ENCODE results near the gene UQCR11.

UQCR11 gene

DNA sequence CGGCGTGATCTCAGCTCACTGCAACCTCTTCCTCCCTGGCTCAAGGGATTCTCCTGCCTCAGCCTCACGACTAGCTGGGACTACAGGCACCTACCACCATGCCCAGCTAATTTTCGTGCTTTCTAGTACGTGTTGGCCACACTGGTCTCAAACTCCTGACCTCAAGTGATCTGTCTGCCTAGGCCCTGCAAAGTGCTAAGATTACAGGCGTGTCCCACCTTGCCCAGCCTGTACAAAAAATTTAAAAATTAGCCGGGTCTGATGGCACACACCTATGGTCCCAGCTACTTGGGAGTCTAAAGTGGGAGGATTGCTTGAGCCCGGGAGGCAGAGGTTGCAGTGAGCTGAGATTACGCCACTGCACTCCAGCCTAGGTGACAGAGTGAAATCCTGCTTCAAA lies 32.5 kb downstream of the UQCR11 start:
- in situ Hi-C loops (cut with MboI; ENCODE audit: low sequenced_read_pairs): no loop called here

DNA sequence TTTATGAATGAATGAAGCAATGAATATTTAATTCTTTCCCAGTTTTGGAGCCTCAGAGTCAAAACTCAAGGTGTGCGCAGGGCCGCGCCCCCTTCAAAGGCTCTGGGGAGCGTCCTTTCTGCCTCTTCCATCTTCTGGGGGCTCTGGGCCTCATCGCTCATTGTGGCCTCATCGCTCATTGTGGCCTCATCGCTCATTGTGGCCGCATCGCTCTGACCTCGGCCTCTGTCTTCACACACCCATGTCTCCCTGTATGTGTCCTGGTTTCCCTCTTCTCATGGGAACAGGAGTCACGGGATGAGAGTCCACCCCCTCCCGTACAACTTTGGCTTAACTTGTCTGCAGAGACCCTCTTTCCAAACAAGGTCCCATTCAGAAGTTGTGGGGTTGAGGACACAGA lies 33.9 kb downstream of the UQCR11 start:
- in situ Hi-C loops (cut with MboI; ENCODE audit: low sequenced_read_pairs): no loop called here

DNA sequence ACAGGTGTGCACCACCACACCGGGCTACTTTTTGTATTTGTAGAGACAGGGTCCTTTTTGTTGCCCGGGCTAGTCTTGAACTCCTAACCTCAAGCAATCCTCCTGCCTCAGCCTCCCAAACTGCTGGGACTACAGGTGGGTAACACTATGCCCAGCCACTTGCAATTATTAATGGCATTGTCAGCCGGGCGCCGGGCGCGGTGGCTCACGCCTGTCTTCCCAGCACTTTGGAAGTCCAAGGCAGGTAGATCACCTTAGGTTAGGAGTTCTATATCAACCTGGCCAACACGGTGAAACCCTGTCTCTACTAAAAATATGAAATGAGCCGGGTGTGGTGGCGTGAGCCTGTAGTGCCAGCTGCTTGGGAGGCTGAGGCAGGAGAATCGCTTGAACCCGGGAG lies 34.4 kb downstream of the UQCR11 start:
- in situ Hi-C loops (cut with MboI; ENCODE audit: low sequenced_read_pairs): no loop called here

DNA sequence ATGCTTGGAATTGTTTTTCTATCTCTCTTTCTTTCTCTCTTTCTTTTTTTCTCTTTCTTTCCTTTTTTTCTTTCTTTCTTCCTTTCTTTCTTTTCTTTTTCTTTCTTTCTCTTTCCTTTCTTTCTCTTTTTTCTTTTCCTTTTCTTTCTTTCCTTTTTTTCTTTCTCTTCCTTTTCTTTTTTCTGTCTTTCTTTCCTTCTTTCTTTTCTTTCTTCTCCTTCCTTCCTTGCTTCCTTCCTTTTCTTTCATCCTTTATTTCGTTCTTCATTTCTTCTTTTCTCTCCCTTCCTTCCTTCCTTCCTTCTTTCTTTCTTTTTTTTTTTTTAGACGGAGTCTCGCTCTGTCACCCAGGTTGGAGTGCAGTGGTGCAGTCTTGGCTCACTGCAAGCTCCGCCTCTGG lies 35.3 kb downstream of the UQCR11 start:
- in situ Hi-C loops (cut with MboI; ENCODE audit: low sequenced_read_pairs): no loop called here

DNA sequence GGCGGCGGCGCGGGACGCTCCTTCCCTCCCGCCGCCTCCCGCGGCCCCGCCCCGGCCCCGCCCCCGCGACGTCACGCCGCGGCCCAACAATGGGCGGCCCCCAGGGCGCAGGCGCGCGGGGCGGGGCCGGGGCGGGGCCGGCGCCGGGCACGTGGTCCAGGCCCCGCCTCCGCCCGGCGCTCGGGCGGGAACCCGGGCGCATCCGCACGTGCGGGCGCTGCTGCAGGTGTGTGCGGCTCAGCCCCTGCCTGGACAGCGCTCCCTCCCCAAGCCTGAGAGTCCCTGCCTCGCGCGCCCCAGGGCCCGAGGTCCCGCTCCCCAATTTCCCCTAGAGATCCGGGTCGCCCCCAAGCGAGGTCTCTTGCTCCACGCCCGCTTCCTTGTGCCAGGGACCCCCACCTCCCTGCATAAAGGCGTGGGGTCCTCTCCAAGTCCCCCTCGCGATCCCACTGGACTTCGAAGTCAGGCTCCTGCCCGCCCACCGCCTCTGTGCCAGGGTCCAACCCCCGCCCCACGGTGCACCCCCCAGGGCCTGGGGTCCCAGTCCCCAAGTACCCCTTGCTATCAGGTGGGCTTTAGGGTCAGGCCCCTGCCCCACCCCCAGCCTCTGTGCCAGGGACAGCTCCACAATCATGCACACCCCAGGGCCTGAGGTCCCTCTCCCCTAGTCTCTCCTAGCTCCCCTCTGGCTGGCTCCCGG lies 36.8 kb downstream of the UQCR11 start, which contains the start of gene MEX3D:
MEX3D (minus strand) TSS at position 6 of the 700 bp plus-strand sequence. CDS start 267 bp downstream, outside the sequence.
- in situ Hi-C loops (cut with MboI; ENCODE audit: low sequenced_read_pairs): no loop called here

DNA sequence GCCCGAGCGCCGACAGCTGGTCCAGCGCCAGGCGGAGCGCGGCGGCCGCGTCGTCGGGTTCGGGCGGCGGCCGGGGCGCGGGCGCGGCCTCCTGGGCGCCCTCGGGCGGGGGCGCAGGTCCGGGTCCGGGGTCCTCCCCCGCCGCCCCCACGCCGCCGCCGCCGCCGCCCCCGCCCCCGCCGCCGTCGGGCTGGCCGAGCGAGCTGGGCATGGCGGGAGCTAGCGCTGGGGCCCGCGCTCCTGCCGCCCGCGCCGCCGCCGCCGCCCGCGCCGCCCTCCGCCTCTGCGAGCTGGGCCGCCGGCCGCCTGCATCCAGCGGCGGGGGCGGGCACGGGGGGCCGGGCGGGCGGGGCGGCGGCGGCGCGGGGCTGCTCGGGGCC lies 37.4 kb downstream of the UQCR11 start:
- in situ Hi-C loops (cut with MboI; ENCODE audit: low sequenced_read_pairs): no loop called here

DNA sequence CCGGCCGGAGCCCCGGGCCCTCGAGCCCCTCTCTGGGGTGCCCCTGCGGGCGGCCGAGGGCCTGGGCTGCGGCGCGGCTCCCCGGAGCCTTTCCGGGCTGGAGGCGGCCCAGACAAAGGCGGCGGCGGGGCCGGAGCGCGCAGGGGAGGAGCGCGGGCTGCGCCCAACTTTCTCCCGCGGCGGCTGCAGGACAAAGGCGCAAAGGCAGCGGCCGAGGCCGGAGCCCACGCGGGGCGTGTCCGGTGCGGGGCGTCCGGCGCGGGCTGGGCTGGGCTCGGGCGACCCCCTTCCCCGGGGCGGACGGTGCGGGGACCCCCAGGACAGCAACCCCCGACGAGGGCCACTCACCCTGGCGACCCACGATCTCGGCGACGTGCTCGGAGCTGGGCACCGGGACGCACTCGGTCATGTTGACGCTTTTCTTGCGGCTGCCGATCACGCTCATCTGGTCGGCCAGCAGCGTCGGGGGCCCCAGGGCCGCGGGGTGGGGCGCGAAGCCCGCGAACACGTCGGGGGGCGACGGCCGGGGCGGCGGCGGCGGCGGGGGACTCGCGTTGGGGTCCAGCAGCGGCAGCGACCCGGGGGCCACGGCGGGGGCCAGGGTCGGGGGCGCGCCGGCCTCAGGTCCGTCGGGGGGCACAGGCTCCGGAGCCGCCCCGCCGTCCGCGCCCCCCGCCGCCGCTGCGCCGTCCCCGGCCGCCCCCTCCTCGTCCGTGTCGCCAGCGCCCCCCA lies 38.0 kb downstream of the UQCR11 start:
- in situ Hi-C loops (cut with MboI; ENCODE audit: low sequenced_read_pairs): no loop called here

DNA sequence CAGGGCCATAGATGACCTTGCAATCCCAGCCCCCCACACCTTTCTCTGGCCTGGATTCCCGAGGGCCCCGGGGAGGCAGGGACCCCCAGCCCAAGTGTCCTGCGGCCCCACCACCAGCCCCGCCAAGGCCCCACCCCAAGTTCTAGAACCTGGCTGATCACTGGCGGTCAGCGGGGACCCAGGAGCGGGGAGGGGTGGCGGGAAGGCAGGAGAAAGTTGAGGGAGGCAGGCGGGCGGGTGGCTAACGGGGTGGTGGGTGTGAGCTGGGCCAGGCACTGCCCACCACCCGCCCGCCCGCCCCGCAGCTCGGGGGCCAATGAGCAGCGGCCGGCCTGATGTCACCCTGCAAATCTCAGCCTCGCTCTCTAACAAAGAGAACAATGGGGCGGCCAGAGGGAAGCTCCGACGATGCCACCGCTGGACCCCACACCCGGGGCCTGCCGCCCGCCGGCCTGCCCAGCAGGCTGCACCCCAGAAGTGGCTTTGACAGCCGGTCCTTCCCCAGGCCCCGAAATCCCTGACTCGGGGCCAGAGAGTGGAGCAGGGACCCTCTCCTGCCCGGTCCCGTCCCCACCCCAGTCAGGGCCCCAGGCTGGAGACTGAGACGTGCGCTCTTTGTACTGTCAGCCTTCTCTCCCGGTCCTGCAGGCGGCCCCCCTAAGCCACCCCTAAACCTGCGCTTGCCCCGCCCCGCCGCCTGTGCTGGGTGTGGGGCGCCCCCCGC lies 38.7 kb downstream of the UQCR11 start:
- in situ Hi-C loops (cut with MboI; ENCODE audit: low sequenced_read_pairs): no loop called here

DNA sequence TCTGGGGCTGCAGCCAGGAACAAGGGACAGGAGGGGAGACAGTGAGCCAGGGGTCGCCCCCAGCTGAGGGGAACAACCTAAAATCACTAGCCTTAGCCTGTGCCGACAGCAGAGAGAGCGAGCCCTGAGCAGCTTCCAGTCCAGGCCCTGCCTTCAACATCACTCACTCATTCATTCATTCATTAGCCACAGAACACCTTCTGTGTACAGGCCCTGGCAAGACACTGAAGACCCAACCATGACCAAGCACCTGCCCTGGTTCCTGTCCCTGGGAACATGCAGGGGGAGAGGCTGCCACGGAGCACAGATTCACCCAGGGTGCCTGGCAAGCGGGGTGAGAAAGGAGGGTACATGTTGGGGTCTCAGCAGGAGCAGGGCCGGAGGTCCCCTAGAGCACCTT lies 42.0 kb downstream of the UQCR11 start:
- in situ Hi-C loops (cut with MboI; ENCODE audit: low sequenced_read_pairs): no loop called here

DNA sequence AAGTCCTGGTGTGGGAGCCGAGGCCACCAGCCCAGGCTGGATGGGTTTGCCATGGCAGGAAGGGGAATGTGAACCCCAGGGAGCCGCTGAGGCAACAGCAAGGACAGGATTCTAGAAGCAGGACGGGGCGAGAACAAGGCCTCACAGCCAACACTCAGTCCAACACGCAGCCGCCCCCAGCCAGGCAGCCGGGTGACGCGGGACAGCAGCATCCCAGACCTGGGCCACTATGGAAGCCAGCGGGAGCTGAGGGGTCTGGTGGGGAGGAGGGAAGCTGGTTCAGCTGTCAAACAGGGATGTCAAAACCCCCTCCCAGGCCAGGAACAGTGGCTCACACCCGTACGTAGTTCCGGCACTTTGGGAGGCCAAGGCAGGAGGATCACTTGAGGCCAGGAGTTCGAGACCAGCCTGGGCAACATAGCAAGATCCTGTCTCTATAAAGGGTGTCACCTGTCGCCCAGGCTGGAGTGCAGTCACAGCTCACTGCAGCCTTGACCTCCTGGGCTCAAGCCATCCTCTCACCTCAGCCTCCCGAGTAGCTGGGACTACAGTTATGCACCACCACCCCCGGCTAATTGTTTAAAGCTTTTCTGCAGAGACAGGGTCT lies 43.9 kb downstream of the UQCR11 start:
- in situ Hi-C loops (cut with MboI; ENCODE audit: low sequenced_read_pairs): no loop called here

DNA sequence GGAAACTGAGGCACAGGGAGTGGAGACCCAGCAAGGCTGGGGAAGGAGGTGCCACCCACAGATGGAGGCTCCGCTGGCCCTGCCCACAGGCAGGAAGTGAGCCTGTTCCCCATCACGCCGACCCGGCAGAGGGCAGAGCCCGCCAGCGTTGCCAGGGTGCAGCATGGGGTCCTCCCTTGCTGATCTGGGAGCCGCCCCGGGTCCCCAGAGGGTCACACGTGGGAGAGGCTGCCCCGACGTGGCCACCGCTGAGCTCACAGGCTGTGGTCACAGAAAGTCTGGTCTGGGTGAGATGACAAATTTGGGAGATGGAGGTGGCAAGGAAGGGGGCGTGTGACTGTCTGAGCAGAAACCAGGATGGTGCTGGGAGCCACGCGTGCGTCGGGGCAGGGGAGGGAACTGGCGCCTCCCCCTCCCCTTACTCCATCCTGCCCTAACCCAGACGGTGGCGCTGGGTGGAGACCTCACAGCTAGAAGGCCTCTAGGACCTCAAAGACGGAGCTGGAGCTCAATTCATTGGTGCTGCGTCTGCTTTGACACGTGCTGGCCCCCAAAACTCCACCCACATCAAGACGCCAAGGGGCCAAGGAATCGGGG lies 44.9 kb downstream of the UQCR11 start:
- in situ Hi-C loops (cut with MboI; ENCODE audit: low sequenced_read_pairs): no loop called here

DNA sequence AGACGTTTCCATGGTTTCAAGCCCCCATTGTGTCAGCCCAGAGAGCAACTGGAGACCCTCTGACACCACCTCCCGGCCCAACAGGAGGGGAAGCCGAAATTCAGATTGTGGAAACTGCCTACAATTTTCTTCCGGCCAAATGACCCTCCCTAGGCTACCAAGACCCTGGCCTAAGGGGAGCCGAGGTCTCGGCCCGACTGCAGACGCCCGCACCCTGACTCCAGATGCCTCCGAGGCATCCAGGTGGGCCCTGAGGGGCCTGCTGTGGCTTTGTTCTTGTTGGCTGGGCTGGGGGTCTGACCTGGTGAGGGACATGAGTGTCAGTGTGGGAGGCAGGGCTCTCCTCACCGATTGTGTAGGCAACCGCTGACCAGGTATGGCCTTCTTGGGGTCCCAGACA lies 46.7 kb downstream of the UQCR11 start:
- in situ Hi-C loops (cut with MboI; ENCODE audit: low sequenced_read_pairs): no loop called here

DNA sequence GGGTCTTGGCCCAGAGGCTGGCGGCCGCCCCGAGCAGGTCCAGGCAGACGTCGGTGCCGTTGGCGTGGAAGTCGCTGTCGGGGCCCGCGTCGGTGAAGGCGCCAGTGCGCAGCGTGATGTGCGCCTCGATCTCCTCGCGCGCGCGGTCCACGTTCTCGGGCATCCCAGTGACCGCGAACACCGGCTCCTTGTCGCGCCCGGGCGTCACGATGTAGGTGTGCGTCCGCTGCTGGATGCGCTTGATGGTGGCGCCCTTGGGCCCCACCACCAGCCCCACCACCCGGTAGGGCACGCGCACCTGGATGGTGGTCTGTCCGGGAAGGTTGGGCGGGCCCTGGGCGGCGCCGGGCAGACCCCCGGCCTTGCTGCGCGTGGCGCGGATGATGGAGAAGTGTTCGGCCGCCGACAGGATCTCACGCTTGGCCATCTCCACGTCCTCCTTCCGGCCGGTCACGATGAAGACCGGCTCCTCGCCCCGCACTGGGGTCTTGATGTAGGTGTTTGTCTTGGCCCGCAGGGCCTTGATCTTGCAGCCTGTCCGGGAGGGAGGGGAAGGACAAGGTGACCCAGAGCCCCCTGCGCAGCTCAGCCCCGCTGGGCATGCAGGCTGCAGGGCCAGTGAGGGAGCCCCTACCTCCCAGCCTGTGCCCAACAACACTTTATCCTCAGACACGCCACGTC lies 48.7 kb downstream of the UQCR11 start:
- in situ Hi-C loops (cut with MboI; ENCODE audit: low sequenced_read_pairs): no loop called here

DNA sequence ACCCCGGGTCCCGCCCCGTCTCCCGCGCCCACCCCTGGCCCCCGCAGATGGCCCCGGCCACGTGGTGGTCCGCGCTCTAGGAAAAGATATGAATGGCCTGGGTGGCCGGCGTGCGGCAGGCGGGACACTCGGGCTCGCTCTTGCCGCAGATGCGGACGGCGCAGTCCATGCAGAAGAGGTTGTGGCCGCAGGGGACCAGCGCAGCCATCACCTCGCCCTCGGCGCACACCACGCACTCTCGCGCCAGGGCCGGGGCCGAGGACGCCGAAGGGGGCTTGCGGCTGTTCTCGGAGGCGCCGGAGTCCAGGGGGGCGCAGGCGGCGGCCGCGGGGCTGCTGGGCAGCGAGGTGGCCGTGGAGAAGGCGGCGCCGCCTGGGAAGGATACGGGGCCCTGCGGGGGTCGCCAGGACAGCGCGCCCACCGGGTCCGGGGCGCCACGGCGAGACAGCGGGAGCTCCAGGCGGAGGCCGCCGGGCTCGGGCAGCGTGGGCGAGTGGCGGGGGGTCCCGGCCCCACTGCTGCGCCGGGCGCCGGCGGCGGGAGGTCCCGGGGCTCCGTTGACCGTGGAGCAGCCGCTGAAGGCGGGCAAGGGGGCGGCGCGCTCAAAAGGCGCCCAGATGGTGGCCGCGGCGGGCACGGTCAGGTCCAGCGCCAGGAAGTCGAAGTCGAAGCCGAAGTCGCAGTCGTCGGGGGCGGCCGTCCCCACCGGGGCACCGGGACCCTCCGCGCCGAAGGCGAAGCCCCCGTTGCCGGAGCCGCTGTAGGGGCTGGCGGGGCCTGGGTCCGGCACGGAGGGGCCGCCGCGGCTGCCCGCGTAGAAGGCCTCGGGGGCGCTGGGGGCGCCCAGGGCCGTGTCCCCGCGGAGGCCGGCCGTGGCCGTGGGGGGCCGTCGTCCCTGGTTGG lies 49.5 kb downstream of the UQCR11 start:
- in situ Hi-C loops (cut with MboI; ENCODE audit: low sequenced_read_pairs): no loop called here

DNA sequence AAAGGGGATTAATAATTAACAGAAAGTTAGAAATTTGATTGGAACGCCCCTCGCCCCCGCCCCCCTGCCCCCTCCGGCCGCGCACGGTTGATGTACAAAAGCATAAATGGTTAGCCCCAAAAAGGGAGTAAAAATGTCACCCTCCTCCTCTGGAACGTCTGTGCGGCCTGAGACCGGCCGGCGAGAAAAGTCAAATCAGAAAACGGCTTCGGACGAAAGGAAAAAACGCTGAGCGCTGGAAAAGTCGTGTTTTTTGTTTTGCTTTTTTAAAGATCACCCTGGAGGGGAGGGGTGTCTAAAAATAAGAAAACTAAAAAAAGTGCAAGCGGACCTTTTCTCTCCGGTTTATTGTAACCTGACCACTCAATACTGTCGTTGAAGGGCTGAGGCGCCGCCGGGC lies 50.3 kb downstream of the UQCR11 start:
- in situ Hi-C loops (cut with MboI; ENCODE audit: low sequenced_read_pairs): no loop called here

DNA sequence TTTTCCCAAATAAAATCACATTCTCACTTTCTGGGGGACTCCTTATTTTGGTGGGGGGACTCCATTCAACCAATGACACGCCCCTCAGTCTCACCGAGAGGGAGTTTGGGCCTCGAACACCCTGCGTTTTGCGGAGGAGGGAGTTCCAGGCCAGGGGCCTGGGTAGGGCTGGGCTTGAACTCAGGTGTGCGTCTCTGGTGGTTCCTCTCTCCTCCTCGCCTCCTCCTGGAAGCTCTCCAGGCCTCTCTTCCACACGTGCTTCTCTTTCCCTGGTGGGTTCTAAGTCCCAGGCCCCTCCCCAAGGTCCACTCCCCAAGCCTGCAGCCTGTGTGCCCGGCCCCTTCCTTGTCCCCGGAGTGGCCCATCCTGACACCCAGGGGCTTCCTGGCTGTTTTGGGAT lies 51.8 kb downstream of the UQCR11 start:
- in situ Hi-C loops (cut with MboI; ENCODE audit: low sequenced_read_pairs): no loop called here

DNA sequence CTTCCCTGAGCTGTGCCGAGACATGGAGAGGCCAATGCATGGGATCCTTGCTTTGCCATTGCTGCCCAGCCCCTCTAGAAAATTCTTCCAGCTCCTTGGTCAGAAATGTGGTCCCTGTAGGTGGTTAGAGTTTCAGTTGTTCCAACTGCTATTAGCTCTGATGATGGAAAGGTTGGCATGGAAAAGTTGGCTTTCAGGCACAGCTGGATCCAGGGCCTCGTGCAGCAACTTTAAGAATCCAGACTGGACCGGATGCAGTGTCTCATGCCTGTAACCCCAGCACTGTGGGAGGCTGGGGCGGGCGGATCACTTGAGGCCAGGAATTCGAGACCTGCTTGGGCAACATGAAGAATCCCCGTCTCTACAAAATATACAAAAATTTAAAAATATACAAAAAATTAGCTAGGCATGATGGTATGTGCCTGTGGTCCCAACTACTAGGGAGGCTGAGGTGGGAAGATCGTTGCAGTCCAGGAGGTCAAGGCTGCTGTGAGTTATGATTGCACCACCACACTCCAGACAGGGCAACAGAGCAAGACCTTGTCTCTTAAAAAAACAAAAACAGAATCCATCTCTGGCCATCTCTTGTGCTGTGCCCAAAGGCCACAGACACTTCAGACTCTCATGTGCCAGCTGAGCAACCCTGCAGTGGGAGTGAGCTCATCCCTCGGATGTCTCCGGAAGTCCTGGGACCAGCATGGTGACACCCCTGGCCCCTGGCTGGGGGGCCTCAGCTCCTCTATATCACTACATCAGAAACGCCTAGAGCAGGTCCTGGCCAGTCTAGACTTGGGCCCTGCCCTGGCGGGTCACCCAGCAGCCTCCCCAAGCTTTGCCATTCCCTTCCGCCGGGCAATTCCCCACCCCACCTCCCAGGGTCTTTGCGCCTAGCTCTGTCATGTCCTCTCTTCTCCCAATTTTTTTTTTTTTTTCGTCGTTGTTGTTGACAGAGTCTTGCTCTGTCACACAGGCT lies 53.9 kb downstream of the UQCR11 start:
- in situ Hi-C loops (cut with MboI; ENCODE audit: low sequenced_read_pairs): no loop called here

DNA sequence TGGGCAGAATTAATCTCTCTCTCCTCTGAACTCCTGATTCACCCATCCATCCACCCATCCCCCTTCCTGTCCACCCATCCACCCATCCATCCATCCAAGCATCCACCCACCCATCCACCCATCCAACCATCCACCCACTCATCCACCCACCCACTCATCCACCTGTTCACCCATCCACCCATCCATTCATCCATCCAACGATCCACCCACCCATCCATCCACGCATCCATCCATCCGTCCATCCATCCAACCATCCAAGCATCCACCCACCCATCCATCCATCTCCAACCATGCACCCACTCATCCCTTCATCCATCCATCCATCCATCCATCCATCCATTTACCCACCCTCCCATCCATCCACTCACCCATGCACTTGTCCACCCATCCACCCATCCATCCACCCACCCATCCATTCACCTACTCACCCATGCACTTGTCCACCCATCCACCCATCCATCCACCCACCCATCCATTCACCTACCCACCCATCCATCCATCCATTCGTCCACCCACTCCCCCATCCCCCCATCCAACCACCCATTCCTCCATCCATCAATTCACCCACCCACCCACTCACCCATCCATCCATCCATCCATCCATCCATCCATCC lies 55.8 kb downstream of the UQCR11 start:
- in situ Hi-C loops (cut with MboI; ENCODE audit: low sequenced_read_pairs): loop anchor here (25.0 kb wide), 1 partner anchor 263 kb away; the partner anchor contains the start of gene ATP8B3

Data from HL-60/S4 treated with phorbol 12-myristate 13-acetate at 8.2 ng/mL for 4 days and 3 days (cell line).